ENCODE measurements around the gene C2CD4B.

DNA sequence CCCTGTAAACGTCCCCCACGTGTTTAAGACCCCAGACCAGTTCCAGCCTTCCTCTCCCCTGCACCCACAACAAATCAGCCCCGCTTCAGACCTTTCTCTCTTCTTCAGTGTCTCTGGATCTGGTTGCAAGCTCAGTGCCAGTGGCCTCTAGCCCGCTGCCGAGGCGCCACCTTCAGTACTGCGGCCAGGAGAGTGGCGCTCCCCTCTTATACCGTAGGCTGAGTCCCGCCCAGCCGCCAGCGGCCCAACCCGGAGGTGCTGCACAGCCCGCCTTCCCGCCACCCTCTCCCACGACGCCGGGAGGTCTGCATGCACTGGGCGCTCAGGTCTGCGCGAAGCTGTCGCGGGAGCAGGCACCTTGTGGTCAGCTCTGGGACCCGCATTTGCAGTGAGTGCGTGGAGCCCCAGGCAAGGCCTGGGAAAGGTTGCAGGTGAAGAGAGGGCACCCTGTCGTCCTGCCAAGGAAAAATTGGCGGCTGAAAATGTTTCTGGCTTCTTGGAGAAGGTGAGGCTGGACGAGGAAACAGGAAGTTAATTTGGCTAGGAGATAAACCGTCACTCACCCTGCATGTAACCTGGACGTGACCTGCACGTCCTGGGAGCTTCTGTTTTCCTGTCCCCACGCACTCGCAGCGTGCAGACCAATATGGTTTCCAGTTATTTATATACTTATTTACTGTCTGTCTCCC, at the start of gene C2CD4B:
- TF ChIP-seq, protein P1, sequence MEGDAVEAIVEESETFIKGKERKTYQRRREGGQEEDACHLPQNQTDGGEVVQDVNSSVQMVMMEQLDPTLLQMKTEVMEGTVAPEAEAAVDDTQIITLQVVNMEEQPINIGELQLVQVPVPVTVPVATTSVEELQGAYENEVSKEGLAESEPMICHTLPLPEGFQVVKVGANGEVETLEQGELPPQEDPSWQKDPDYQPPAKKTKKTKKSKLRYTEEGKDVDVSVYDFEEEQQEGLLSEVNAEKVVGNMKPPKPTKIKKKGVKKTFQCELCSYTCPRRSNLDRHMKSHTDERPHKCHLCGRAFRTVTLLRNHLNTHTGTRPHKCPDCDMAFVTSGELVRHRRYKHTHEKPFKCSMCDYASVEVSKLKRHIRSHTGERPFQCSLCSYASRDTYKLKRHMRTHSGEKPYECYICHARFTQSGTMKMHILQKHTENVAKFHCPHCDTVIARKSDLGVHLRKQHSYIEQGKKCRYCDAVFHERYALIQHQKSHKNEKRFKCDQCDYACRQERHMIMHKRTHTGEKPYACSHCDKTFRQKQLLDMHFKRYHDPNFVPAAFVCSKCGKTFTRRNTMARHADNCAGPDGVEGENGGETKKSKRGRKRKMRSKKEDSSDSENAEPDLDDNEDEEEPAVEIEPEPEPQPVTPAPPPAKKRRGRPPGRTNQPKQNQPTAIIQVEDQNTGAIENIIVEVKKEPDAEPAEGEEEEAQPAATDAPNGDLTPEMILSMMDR (CRISPR knock-in tag; IDR thresholded peaks at IDR 0.05) = 0 out of 2 replicates have a peak, but pooled peaks have one; percentile 12
- TF ChIP-seq TCF12 (IDR thresholded peaks at IDR 0.05) = no peak
- no peak for TF ChIP-seq TCF12 (CRISPR knock-in tag; IDR thresholded peaks at IDR 0.05)
- TF ChIP-seq, protein P2, sequence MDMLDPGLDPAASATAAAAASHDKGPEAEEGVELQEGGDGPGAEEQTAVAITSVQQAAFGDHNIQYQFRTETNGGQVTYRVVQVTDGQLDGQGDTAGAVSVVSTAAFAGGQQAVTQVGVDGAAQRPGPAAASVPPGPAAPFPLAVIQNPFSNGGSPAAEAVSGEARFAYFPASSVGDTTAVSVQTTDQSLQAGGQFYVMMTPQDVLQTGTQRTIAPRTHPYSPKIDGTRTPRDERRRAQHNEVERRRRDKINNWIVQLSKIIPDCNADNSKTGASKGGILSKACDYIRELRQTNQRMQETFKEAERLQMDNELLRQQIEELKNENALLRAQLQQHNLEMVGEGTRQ (IDR thresholded peaks at IDR 0.05; ENCODE audit: low read depth, low read length) = no peak
- TF ChIP-seq, protein P2 (CRISPR knock-in tag; IDR thresholded peaks at IDR 0.05; ENCODE audit: borderline replicate concordance) = no peak
- no peak for TF ChIP-seq AGO1 (IDR thresholded peaks at IDR 0.05; ENCODE audit: low read depth, low read length, poor library complexity, severe bottlenecking)
- TF ChIP-seq ZNF274 (CRISPR knock-in tag; IDR thresholded peaks at IDR 0.05) = no peak
- no peak for TF ChIP-seq ZHX1 (CRISPR knock-in tag; IDR thresholded peaks at IDR 0.05; ENCODE audit: low read depth)
- no peak for TF ChIP-seq SP1 (IDR thresholded peaks at IDR 0.05)
- TF ChIP-seq SP1 (CRISPR knock-in tag; IDR thresholded peaks at IDR 0.05) = no peak
- TF ChIP-seq ESRRA (CRISPR knock-in tag; IDR thresholded peaks at IDR 0.05; ENCODE audit: low read depth) = no peak
- no peak for TF ChIP-seq JUNB (CRISPR knock-in tag; IDR thresholded peaks at IDR 0.05; ENCODE audit: borderline replicate concordance)
- no peak for TF ChIP-seq HDAC1 (CRISPR knock-in tag; IDR thresholded peaks at IDR 0.05)
- no peak for TF ChIP-seq FOXK1 (CRISPR knock-in tag; IDR thresholded peaks at IDR 0.05; ENCODE audit: borderline replicate concordance, low read depth)
- TF ChIP-seq, protein P3, sequence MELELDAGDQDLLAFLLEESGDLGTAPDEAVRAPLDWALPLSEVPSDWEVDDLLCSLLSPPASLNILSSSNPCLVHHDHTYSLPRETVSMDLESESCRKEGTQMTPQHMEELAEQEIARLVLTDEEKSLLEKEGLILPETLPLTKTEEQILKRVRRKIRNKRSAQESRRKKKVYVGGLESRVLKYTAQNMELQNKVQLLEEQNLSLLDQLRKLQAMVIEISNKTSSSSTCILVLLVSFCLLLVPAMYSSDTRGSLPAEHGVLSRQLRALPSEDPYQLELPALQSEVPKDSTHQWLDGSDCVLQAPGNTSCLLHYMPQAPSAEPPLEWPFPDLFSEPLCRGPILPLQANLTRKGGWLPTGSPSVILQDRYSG (CRISPR knock-in tag; IDR thresholded peaks at IDR 0.05) = no peak
- TF ChIP-seq MTA1 (CRISPR knock-in tag; IDR thresholded peaks at IDR 0.05; ENCODE audit: borderline replicate concordance) = no peak
